ENCODE measurements around the gene SLC35C1.
A peak's percentile ranks its signal among the peaks of the same experiment; 100 is the strongest.

The SLC35C1 gene

GRCh38 chr11:45771566-45772448 lies 33.1 kb upstream of the SLC35C1 start:
- H3K27me3 ChIP-seq (ENCODE audit: insufficient read depth, low read length), result peaks cover 27% of the 10 kb centered on the region
- no peaks in the 10 kb centered on the region for H3K79me2 ChIP-seq (ENCODE audit: control insufficient read depth, insufficient read depth, low read length, unreplicated experiment)
- no peaks in the 10 kb centered on the region for H3K36me3 ChIP-seq (ENCODE audit: insufficient read depth, low read length)
- peak overlapping the region; percentile 65 for H2AFZ ChIP-seq (ENCODE audit: low read length, unreplicated experiment)
- peak overlapping the region; percentile 78 for H3K4me3 ChIP-seq (ENCODE audit: low read depth, low read length)
- H3K27ac ChIP-seq (ENCODE audit: low read depth, low read length), result no peak overlapping the region
- H3K4me1 ChIP-seq (ENCODE audit: control insufficient read depth, insufficient read depth, low read length, unreplicated experiment), result peaks cover 1% of the 10 kb centered on the region

- no peak overlapping the region for H2AFZ ChIP-seq (ENCODE audit: low read length, unreplicated experiment)
- no peak overlapping the region for H3K4me3 ChIP-seq (ENCODE audit: low read depth, low read length)
- no peak overlapping the region for H3K27ac ChIP-seq (ENCODE audit: low read depth, low read length)
- no peaks in the 10 kb centered on the region for H3K79me2 ChIP-seq (ENCODE audit: control insufficient read depth, insufficient read depth, low read length, unreplicated experiment)
- H3K36me3 ChIP-seq (ENCODE audit: insufficient read depth, low read length), result no peaks in the 10 kb centered on the region
- peaks cover 7% of the 10 kb centered on the region for H3K4me1 ChIP-seq (ENCODE audit: control insufficient read depth, insufficient read depth, low read length, unreplicated experiment)
- H3K27me3 ChIP-seq (ENCODE audit: insufficient read depth, low read length), result peaks cover 21% of the 10 kb centered on the region
Measured at GRCh38 chr11:45772449-45772774, 32.5 kb upstream of the SLC35C1 start.

DNA sequence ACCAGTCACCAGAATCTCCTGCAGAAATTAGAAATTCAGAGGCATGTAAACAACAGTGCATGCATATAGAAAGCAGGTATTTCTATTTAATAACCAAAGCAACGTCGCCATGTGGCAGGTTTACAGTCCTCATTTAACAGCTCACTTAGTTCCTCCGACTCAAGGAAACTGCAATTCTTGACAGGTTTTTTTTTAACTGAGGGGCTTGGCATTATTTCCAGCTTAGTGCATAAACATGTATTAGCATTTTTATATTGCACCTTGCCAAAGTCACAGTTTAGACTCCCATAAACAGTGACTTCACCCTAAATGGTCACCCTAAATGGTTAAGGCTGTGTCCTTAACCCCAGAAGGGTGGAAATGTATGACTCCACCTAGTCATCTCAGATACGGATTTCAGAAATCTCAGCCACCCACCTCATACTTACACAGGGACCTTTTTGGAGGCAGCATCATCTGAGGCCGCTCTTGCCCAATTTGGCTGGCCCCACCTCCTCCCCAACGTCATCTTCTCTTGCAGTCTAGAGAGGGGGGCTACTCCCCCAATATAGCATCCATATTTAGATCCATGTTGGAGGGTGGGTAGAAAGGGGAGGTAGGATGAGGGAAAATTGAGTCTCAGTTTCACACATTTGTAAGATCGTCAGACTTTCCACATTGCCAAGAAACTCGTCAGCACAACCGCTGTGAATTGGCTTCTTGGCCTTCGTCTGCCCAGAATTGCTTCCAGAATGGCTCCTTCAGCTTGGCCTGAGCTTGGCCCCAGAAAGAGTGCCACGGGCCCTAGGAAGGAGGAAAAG lies 31.8 kb upstream of the SLC35C1 start:
- no peak overlapping the region for H2AFZ ChIP-seq (ENCODE audit: low read length, unreplicated experiment)
- H3K36me3 ChIP-seq (ENCODE audit: insufficient read depth, low read length), result no peaks in the 10 kb centered on the region
- no peak overlapping the region for H3K4me3 ChIP-seq (ENCODE audit: low read depth, low read length)
- no peaks in the 10 kb centered on the region for H3K79me2 ChIP-seq (ENCODE audit: control insufficient read depth, insufficient read depth, low read length, unreplicated experiment)
- peaks cover 13% of the 10 kb centered on the region for H3K27me3 ChIP-seq (ENCODE audit: insufficient read depth, low read length)
- H3K27ac ChIP-seq (ENCODE audit: low read depth, low read length), result no peak overlapping the region
- H3K4me1 ChIP-seq (ENCODE audit: control insufficient read depth, insufficient read depth, low read length, unreplicated experiment), result peaks cover 11% of the 10 kb centered on the region

DNA sequence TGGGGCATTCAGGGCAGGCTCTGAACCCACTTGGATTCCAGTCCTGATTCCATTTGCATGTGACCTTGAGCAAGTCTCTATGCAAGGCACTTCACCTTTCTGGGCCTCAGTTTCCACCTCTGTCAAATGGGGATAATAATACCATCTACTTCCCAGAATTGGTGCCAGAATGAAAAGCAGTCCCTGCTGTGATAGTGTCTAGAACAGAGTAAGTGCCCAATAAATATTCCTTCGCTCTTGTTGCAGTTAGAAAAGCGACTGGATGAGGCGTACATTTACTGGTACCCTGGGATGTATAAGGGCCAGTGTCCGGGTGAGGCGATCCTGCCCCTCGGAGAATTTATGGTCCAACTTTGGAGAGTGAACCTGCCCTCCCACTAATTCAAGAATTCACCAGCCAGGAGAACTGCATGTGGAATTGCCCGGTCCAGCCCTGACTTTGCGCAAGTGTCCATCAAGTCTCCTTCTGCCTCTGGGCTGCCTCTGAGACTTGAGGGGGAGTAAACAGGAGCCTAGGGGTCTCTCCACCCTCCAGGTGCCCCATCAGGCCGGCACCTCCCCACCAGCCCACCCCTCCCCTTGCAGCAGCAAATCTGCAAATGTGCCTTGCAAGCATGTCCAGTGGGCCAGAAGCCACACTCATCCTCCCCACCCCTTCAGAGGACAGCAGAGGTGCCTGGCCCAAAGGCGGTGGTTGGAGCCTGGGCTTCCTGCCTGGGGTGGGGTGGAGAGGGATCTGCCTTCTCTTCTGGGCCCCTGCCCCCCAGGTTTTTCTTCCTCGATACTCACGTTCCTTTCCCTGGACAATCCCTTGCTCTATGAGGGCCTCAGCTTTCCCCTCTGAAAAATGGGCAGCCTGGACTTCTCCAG lies 30.9 kb upstream of the SLC35C1 start:
- H3K27ac ChIP-seq (ENCODE audit: low read depth, low read length), result no peak overlapping the region
- peaks cover 11% of the 10 kb centered on the region for H3K27me3 ChIP-seq (ENCODE audit: insufficient read depth, low read length)
- H2AFZ ChIP-seq (ENCODE audit: low read length, unreplicated experiment), result no peak overlapping the region
- H3K4me3 ChIP-seq (ENCODE audit: low read depth, low read length), result no peak overlapping the region
- peaks cover 11% of the 10 kb centered on the region for H3K4me1 ChIP-seq (ENCODE audit: control insufficient read depth, insufficient read depth, low read length, unreplicated experiment)
- no peaks in the 10 kb centered on the region for H3K36me3 ChIP-seq (ENCODE audit: insufficient read depth, low read length)
- H3K79me2 ChIP-seq (ENCODE audit: control insufficient read depth, insufficient read depth, low read length, unreplicated experiment), result no peaks in the 10 kb centered on the region

GRCh38 chr11:45774786-45775185 lies 30.2 kb upstream of the SLC35C1 start:
- Histone ChIP-seq H3K4me3 (ENCODE audit: low read depth, low read length) (no peak overlapping the region), H2AFZ (ENCODE audit: low read length, unreplicated experiment) (no peak overlapping the region), H3K27ac (ENCODE audit: low read depth, low read length) (no peak overlapping the region), H3K79me2 (ENCODE audit: control insufficient read depth, insufficient read depth, low read length, unreplicated experiment) (no peaks in the 10 kb centered on the region), H3K27me3 (ENCODE audit: insufficient read depth, low read length) (peaks cover 8% of the 10 kb centered on the region), H3K4me1 (ENCODE audit: control insufficient read depth, insufficient read depth, low read length, unreplicated experiment) (peaks cover 11% of the 10 kb centered on the region), H3K36me3 (ENCODE audit: insufficient read depth, low read length) (no peaks in the 10 kb centered on the region)

DNA sequence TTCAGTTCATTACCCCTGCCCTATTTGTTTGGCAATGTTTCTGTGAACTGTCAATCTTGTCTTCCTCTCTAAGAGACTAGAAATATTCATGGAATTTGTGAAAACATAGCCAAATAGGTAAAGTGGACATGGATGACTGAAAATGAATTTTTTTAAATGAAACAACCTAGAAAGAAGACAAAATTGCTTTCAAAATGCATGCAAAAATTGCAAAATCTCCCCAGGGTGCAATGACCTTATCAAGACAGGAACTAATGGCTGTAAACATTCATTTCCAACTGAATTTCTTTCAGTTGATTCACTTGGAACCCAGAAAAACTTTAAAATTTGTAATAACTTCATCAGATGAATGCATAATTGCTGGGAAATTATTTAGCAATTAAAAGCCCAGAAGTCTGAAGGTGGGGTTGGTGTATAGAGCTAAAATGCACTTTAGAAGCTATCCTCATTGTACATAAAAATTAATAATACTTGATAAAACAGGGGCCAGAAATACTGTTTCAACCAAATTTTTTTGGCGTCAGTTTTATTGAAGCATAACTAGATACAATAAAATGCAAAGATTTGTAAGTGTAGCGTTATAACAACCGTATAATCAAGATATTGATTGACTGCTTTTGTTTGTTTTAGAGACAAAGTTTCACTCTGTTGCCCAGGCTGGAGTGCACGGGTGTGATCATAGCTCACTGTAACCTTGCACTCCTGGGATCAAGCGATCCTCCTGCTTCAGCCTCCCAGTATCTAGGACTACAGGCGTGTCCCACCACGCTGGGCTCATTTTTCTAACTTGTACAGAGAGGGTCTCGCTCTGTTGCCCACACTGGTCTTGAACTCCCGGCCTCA lies 27.6 kb upstream of the SLC35C1 start:
- Histone ChIP-seq H3K27me3 (ENCODE audit: insufficient read depth, low read length) (peaks cover 11% of the 10 kb centered on the region), H3K4me1 (ENCODE audit: control insufficient read depth, insufficient read depth, low read length, unreplicated experiment) (peaks cover 11% of the 10 kb centered on the region), H3K4me3 (ENCODE audit: low read depth, low read length) (no peak overlapping the region), H2AFZ (ENCODE audit: low read length, unreplicated experiment) (no peak overlapping the region), H3K27ac (ENCODE audit: low read depth, low read length) (no peak overlapping the region), H3K36me3 (ENCODE audit: insufficient read depth, low read length) (no peaks in the 10 kb centered on the region), H3K79me2 (ENCODE audit: control insufficient read depth, insufficient read depth, low read length, unreplicated experiment) (no peaks in the 10 kb centered on the region)

- peaks cover 11% of the 10 kb centered on the region for H3K27me3 ChIP-seq (ENCODE audit: insufficient read depth, low read length)
Measured at GRCh38 chr11:45778341-45778740, 26.6 kb upstream of the SLC35C1 start.

DNA sequence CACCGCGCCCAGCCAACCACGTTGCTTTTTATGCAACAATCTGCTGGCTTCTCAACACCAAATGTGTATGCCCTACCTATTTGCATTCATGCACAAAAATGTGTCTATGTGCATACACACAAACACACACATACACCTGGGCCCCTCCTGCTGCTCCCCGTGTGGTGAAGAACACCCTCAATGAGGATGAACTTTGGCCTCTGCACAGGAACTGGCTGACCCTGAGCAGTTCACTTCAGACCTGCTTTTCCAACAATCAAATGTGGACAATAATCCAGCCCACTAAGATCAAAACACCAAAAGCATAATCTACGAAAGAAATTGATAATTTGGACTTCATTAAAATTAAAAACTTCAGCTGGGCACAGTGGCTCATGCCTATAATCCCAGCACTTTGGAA lies 25.3 kb upstream of the SLC35C1 start:
- H3K27ac ChIP-seq (ENCODE audit: low read depth, low read length), result no peak overlapping the region
- H3K36me3 ChIP-seq (ENCODE audit: insufficient read depth, low read length), result no peaks in the 10 kb centered on the region
- no peak overlapping the region for H2AFZ ChIP-seq (ENCODE audit: low read length, unreplicated experiment)
- H3K4me1 ChIP-seq (ENCODE audit: control insufficient read depth, insufficient read depth, low read length, unreplicated experiment), result peaks cover 11% of the 10 kb centered on the region
- H3K4me3 ChIP-seq (ENCODE audit: low read depth, low read length), result no peak overlapping the region
- H3K79me2 ChIP-seq (ENCODE audit: control insufficient read depth, insufficient read depth, low read length, unreplicated experiment), result no peaks in the 10 kb centered on the region
- peaks cover 11% of the 10 kb centered on the region for H3K27me3 ChIP-seq (ENCODE audit: insufficient read depth, low read length)

More at GRCh38 chr11:45778341-45778740, 26.6 kb upstream of the SLC35C1 start:
- Histone ChIP-seq H3K4me3 (ENCODE audit: low read depth, low read length) (no peak overlapping the region), H3K4me1 (ENCODE audit: control insufficient read depth, insufficient read depth, low read length, unreplicated experiment) (peaks cover 11% of the 10 kb centered on the region), H3K27ac (ENCODE audit: low read depth, low read length) (no peak overlapping the region), H3K79me2 (ENCODE audit: control insufficient read depth, insufficient read depth, low read length, unreplicated experiment) (no peaks in the 10 kb centered on the region), H3K36me3 (ENCODE audit: insufficient read depth, low read length) (no peaks in the 10 kb centered on the region), H2AFZ (ENCODE audit: low read length, unreplicated experiment) (no peak overlapping the region)

- Histone ChIP-seq H3K36me3 (ENCODE audit: insufficient read depth, low read length) (no peaks in the 10 kb centered on the region), H3K4me1 (ENCODE audit: control insufficient read depth, insufficient read depth, low read length, unreplicated experiment) (no peaks in the 10 kb centered on the region), H3K27ac (ENCODE audit: low read depth, low read length) (no peak overlapping the region), H3K27me3 (ENCODE audit: insufficient read depth, low read length) (peaks cover 46% of the 10 kb centered on the region), H3K4me3 (ENCODE audit: low read depth, low read length) (no peak overlapping the region), H3K79me2 (ENCODE audit: control insufficient read depth, insufficient read depth, low read length, unreplicated experiment) (no peaks in the 10 kb centered on the region), H2AFZ (ENCODE audit: low read length, unreplicated experiment) (no peak overlapping the region)
Measured at GRCh38 chr11:45786272-45786671, 18.7 kb upstream of the SLC35C1 start.

GRCh38 chr11:45788887-45789286 lies 16.1 kb upstream of the SLC35C1 start:
- H3K36me3 ChIP-seq (ENCODE audit: insufficient read depth, low read length), result no peaks in the 10 kb centered on the region
- no peak overlapping the region for H2AFZ ChIP-seq (ENCODE audit: low read length, unreplicated experiment)
- H3K27me3 ChIP-seq (ENCODE audit: insufficient read depth, low read length), result peaks cover 69% of the 10 kb centered on the region
- no peaks in the 10 kb centered on the region for H3K79me2 ChIP-seq (ENCODE audit: control insufficient read depth, insufficient read depth, low read length, unreplicated experiment)
- no peak overlapping the region for H3K27ac ChIP-seq (ENCODE audit: low read depth, low read length)
- no peak overlapping the region for H3K4me3 ChIP-seq (ENCODE audit: low read depth, low read length)
- no peaks in the 10 kb centered on the region for H3K4me1 ChIP-seq (ENCODE audit: control insufficient read depth, insufficient read depth, low read length, unreplicated experiment)

All from ACC112 (cell line).